ENCODE data around the gene NQO2.

The NQO2 gene

GRCh38 chr6:2959909-2960719 is 39.6 kb upstream of the NQO2 start:
- TF ChIP-seq Cebpa-rat (IDR thresholded peaks at IDR 0.05) = no peak
- no peaks in the 10 kb centered on the region for H3K36me3 ChIP-seq
- no peak overlapping the region for H3K9ac ChIP-seq
- no peak overlapping the region for H3K4me2 ChIP-seq
- H3K9me3 ChIP-seq = no peaks in the 10 kb centered on the region
- no peaks in the 10 kb centered on the region for H3K27me3 ChIP-seq
- no peaks in the 10 kb centered on the region for H4K20me1 ChIP-seq
- peaks cover 21% of the 10 kb centered on the region for H3K4me1 ChIP-seq
- no peak overlapping the region for H3K4me3 ChIP-seq
- no peak overlapping the region for H3K27ac ChIP-seq

- peaks cover 21% of the 10 kb centered on the region for H3K4me1 ChIP-seq
- H3K9ac ChIP-seq = no peak overlapping the region
- H3K27me3 ChIP-seq = no peaks in the 10 kb centered on the region
- H3K4me3 ChIP-seq = no peak overlapping the region
- TF ChIP-seq Cebpa-rat (IDR thresholded peaks at IDR 0.05) = no peak
- no peaks in the 10 kb centered on the region for H4K20me1 ChIP-seq
- H3K36me3 ChIP-seq = no peaks in the 10 kb centered on the region
- no peak overlapping the region for H3K27ac ChIP-seq
- H3K4me2 ChIP-seq = no peak overlapping the region
- no peaks in the 10 kb centered on the region for H3K9me3 ChIP-seq
These were observed 38.8 kb upstream of the NQO2 start for GRCh38 chr6:2960935-2961334.

- Histone ChIP-seq H3K4me1 (peaks cover 21% of the 10 kb centered on the region), H3K4me2 (no peak overlapping the region), H3K9me3 (no peaks in the 10 kb centered on the region), H3K9ac (no peak overlapping the region), H3K36me3 (no peaks in the 10 kb centered on the region), H3K4me3 (no peak overlapping the region), H3K27ac (no peak overlapping the region), H4K20me1 (no peaks in the 10 kb centered on the region), H3K27me3 (peaks cover 4% of the 10 kb centered on the region; the same call in 1 of the 2 replicates)
- no peak for TF ChIP-seq Cebpa-rat (IDR thresholded peaks at IDR 0.05)
These were observed 38.2 kb upstream of the NQO2 start for GRCh38 chr6:2961506-2961905.

GRCh38 chr6:2962004-2962403 is 37.7 kb upstream of the NQO2 start:
- TF ChIP-seq Cebpa-rat (IDR thresholded peaks at IDR 0.05) = no peak
- Histone ChIP-seq H3K27ac (no peak overlapping the region), H4K20me1 (no peaks in the 10 kb centered on the region), H3K4me2 (no peak overlapping the region), H3K4me1 (peaks cover 19% of the 10 kb centered on the region), H3K36me3 (no peaks in the 10 kb centered on the region), H3K9ac (no peak overlapping the region), H3K27me3 (peaks cover 9% of the 10 kb centered on the region), H3K9me3 (no peaks in the 10 kb centered on the region), H3K4me3 (no peak overlapping the region)

- Histone ChIP-seq H3K36me3 (no peaks in the 10 kb centered on the region), H3K4me2 (no peak overlapping the region), H3K9me3 (no peaks in the 10 kb centered on the region), H3K27me3 (peaks cover 12% of the 10 kb centered on the region), H3K4me1 (peaks cover 13% of the 10 kb centered on the region), H3K4me3 (no peak overlapping the region), H3K9ac (no peak overlapping the region), H4K20me1 (no peaks in the 10 kb centered on the region), H3K27ac (no peak overlapping the region)
- TF ChIP-seq Cebpa-rat (IDR thresholded peaks at IDR 0.05) = no peak
These were observed 37.1 kb upstream of the NQO2 start for GRCh38 chr6:2962636-2963035.

GRCh38 chr6:2963756-2964155 is 35.9 kb upstream of the NQO2 start:
- H3K4me3 ChIP-seq = no peak overlapping the region
- H3K9me3 ChIP-seq = no peaks in the 10 kb centered on the region; the same call in 1 of the 2 replicates
- peaks cover 22% of the 10 kb centered on the region for H3K27me3 ChIP-seq
- H3K4me1 ChIP-seq = peaks cover 2% of the 10 kb centered on the region
- no peaks in the 10 kb centered on the region for H4K20me1 ChIP-seq
- H3K27ac ChIP-seq = no peak overlapping the region
- TF ChIP-seq Cebpa-rat (IDR thresholded peaks at IDR 0.05) = no peak
- H3K9ac ChIP-seq = no peak overlapping the region
- no peak overlapping the region for H3K4me2 ChIP-seq
- H3K36me3 ChIP-seq = no peaks in the 10 kb centered on the region

GRCh38 chr6:2964793-2965505 is 34.7 kb upstream of the NQO2 start:
- Histone ChIP-seq H3K27me3 (peaks cover 34% of the 10 kb centered on the region), H3K9ac (no peak overlapping the region), H4K20me1 (no peaks in the 10 kb centered on the region), H3K4me2 (no peak overlapping the region), H3K9me3 (no peaks in the 10 kb centered on the region; the same call in 1 of the 2 replicates), H3K4me3 (no peak overlapping the region), H3K36me3 (no peaks in the 10 kb centered on the region), H3K4me1 (no peaks in the 10 kb centered on the region), H3K27ac (no peak overlapping the region)
- no peak for TF ChIP-seq Cebpa-rat (IDR thresholded peaks at IDR 0.05)

- TF ChIP-seq Cebpa-rat (IDR thresholded peaks at IDR 0.05) = no peak
- no peak overlapping the region for H3K9ac ChIP-seq
- H3K4me2 ChIP-seq = no peak overlapping the region
- H4K20me1 ChIP-seq = peaks cover 10% of the 10 kb centered on the region
- H3K4me1 ChIP-seq = peaks cover 5% of the 10 kb centered on the region
- H3K27ac ChIP-seq = no peak overlapping the region
- no peak overlapping the region for H3K4me3 ChIP-seq
- H3K27me3 ChIP-seq = peaks cover 48% of the 10 kb centered on the region
- no peaks in the 10 kb centered on the region; the same call in 1 of the 2 replicates for H3K9me3 ChIP-seq
- no peaks in the 10 kb centered on the region for H3K36me3 ChIP-seq
These were observed 33.3 kb upstream of the NQO2 start for GRCh38 chr6:2966347-2966746.

GRCh38 chr6:2967936-2968335 is 31.8 kb upstream of the NQO2 start:
- Histone ChIP-seq H3K4me1 (peaks cover 12% of the 10 kb centered on the region), H3K4me2 (no peak overlapping the region), H3K9ac (no peak overlapping the region), H3K36me3 (no peaks in the 10 kb centered on the region), H3K27me3 (peaks cover 64% of the 10 kb centered on the region), H3K4me3 (no peak overlapping the region), H4K20me1 (peaks cover 10% of the 10 kb centered on the region), H3K9me3 (peaks cover 10% of the 10 kb centered on the region), H3K27ac (no peak overlapping the region)
- TF ChIP-seq Cebpa-rat (IDR thresholded peaks at IDR 0.05) = no peak

GRCh38 chr6:2968600-2969135 is 31.0 kb upstream of the NQO2 start:
- Histone ChIP-seq H3K9ac (no peak overlapping the region), H3K4me2 (no peak overlapping the region), H3K27me3 (peaks cover 71% of the 10 kb centered on the region), H4K20me1 (peaks cover 10% of the 10 kb centered on the region), H3K27ac (no peak overlapping the region), H3K4me1 (peaks cover 12% of the 10 kb centered on the region), H3K9me3 (peaks cover 17% of the 10 kb centered on the region), H3K36me3 (no peaks in the 10 kb centered on the region), H3K4me3 (no peak overlapping the region)
- TF ChIP-seq Cebpa-rat (IDR thresholded peaks at IDR 0.05) = no peak
